WTC11 (cell line): ENCODE data around the gene MGAT4A.

Experiments
- CREM ChIP-seq: sonication (generic); formaldehyde crosslinking; IDR thresholded peaks from 2 replicates; pipeline ENCODE4 v1.8.1; 2022; ENCODE audit warnings: mild to moderate bottlenecking, missing genetic modification reagents, moderate library complexity
- CTCF ChIP-seq: fragments of 200-600 bp; IDR thresholded peaks from 2 replicates; pipeline ENCODE4 v1.8.0; 2022; ENCODE audit warnings: antibody characterized with exemption
- E2F4 ChIP-seq: sonication (generic); formaldehyde crosslinking; IDR thresholded peaks from 2 replicates; pipeline ENCODE4 v1.8.1; 2022; ENCODE audit warnings: low read depth, mild to moderate bottlenecking, moderate library complexity, missing genetic modification reagents, borderline replicate concordance
- NR2C2 ChIP-seq: sonication (generic); formaldehyde crosslinking; IDR thresholded peaks from 2 replicates; pipeline ENCODE4 v1.8.0; 2022; ENCODE audit warnings: mild to moderate bottlenecking, missing genetic modification reagents
- TF ChIP-seq, protein P1 (sequence below): sonication (generic); formaldehyde crosslinking; conservative IDR thresholded peaks from 2 replicates; pipeline ENCODE4 v1.8.1; 2022; ENCODE audit warnings: mild to moderate bottlenecking, missing genetic modification reagents

- TF ChIP-seq CREM (CRISPR knock-in tag) (no peak), CTCF (no peak), E2F4 (CRISPR knock-in tag) (no peak), NR2C2 (CRISPR knock-in tag) (no peak)
- TF ChIP-seq, protein P1, sequence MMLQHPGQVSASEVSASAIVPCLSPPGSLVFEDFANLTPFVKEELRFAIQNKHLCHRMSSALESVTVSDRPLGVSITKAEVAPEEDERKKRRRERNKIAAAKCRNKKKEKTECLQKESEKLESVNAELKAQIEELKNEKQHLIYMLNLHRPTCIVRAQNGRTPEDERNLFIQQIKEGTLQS (CRISPR knock-in tag): no peak
These were observed 27.9 kb downstream of the MGAT4A start for GRCh38 chr2:98702858-98703620.
